NT2/D1 (cell line): ENCODE measurements around the gene PUDP.

Experiments
- YY1 ChIP-seq: IDR thresholded peaks from 2 replicates; pipeline ENCODE4 v1.6.1; 2011; ENCODE audit not compliant: insufficient read length, insufficient read depth
- ZNF274 ChIP-seq: IDR thresholded peaks from 2 replicates; pipeline ENCODE4 v1.6.1; 2011; ENCODE audit warnings: mild to moderate bottlenecking, low read depth, low read length

GRCh38 chrX:7134981-7135380 lies 13.0 kb downstream of the PUDP start:
- no peak for TF ChIP-seq ZNF274
- TF ChIP-seq YY1 = no peak
